ENCODE data around the gene OTUD1.

GRCh38 chr10:23436983-23437382, 1.9 kb upstream of the OTUD1 start:
- TF ChIP-seq, protein P1, sequence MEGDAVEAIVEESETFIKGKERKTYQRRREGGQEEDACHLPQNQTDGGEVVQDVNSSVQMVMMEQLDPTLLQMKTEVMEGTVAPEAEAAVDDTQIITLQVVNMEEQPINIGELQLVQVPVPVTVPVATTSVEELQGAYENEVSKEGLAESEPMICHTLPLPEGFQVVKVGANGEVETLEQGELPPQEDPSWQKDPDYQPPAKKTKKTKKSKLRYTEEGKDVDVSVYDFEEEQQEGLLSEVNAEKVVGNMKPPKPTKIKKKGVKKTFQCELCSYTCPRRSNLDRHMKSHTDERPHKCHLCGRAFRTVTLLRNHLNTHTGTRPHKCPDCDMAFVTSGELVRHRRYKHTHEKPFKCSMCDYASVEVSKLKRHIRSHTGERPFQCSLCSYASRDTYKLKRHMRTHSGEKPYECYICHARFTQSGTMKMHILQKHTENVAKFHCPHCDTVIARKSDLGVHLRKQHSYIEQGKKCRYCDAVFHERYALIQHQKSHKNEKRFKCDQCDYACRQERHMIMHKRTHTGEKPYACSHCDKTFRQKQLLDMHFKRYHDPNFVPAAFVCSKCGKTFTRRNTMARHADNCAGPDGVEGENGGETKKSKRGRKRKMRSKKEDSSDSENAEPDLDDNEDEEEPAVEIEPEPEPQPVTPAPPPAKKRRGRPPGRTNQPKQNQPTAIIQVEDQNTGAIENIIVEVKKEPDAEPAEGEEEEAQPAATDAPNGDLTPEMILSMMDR (IDR thresholded peaks at IDR 0.05; ENCODE audit: insufficient read depth, low read depth, low read length) = no peak
- no peak for TF ChIP-seq EZH2 (IDR thresholded peaks at IDR 0.05; ENCODE audit: insufficient read depth, low read length)
